IPS-15b (cell line): ENCODE data around the gene KCNQ5.
"Not testable (repeated sequence)": the region's sequence is repeated elsewhere in the genome, so short reads cannot be mapped to it uniquely, and the experiment has no call there.

ENCODE experiments used
- H3K27me3 ChIP-seq: one replicate; pipeline ENCODE4 v1.6.1; 2013; ENCODE audit warnings: low read length; ENCODE audit not compliant: control insufficient read depth, insufficient read depth
- H3K36me3 ChIP-seq: one replicate; pipeline ENCODE4 v1.6.1; 2013; ENCODE audit warnings: low read length; ENCODE audit not compliant: control insufficient read depth, insufficient read depth
- H3K4me1 ChIP-seq: one replicate; pipeline ENCODE4 v1.6.1; 2013; ENCODE audit warnings: mild to moderate bottlenecking, low read length; ENCODE audit not compliant: control insufficient read depth, insufficient read depth
- H3K4me3 ChIP-seq: one replicate; pipeline ENCODE4 v1.5.1; 2013; ENCODE audit warnings: low read depth, low read length
- H3K9ac ChIP-seq: one replicate; pipeline ENCODE4 v1.6.1; 2013; ENCODE audit warnings: low read depth, mild to moderate bottlenecking, low read length
- H3K9me3 ChIP-seq: one replicate; pipeline ENCODE4 v1.6.1; 2013; ENCODE audit warnings: mild to moderate bottlenecking, low read length; ENCODE audit not compliant: control insufficient read depth, insufficient read depth

KCNQ5 gene

GRCh38 chr6:73174646-73175045 lies 552.8 kb downstream of the KCNQ5 start:
- H3K9me3 ChIP-seq = no peaks in the 10 kb centered on the region
- no peaks in the 10 kb centered on the region for H3K36me3 ChIP-seq
- no peaks in the 10 kb centered on the region for H3K4me1 ChIP-seq
- H3K9ac ChIP-seq = no peak overlapping the region
- H3K27me3 ChIP-seq = no peaks in the 10 kb centered on the region
- no peak overlapping the region for H3K4me3 ChIP-seq

GRCh38 chr6:73176057-73176456 lies 554.2 kb downstream of the KCNQ5 start:
- H3K36me3 ChIP-seq = no peaks in the 10 kb centered on the region
- H3K9me3 ChIP-seq = no peaks in the 10 kb centered on the region
- H3K27me3 ChIP-seq = no peaks in the 10 kb centered on the region
- no peak overlapping the region for H3K9ac ChIP-seq
- H3K4me1 ChIP-seq = no peaks in the 10 kb centered on the region
- no peak overlapping the region for H3K4me3 ChIP-seq

- Histone ChIP-seq H3K4me3 (no peak overlapping the region), H3K4me1 (no peaks in the 10 kb centered on the region), H3K27me3 (no peaks in the 10 kb centered on the region), H3K9me3 (no peaks in the 10 kb centered on the region), H3K36me3 (no peaks in the 10 kb centered on the region), H3K9ac (no peak overlapping the region)
These were observed 555.5 kb downstream of the KCNQ5 start for GRCh38 chr6:73177221-73177944.

- H3K9ac ChIP-seq = no peak overlapping the region
- H3K9me3 ChIP-seq = no peaks in the 10 kb centered on the region
- no peaks in the 10 kb centered on the region for H3K36me3 ChIP-seq
- H3K4me1 ChIP-seq = no peaks in the 10 kb centered on the region
- no peak overlapping the region for H3K4me3 ChIP-seq
- no peaks in the 10 kb centered on the region for H3K27me3 ChIP-seq
These were observed 558.3 kb downstream of the KCNQ5 start for GRCh38 chr6:73180076-73180738.

GRCh38 chr6:73180763-73181619 lies 559.1 kb downstream of the KCNQ5 start:
- H3K9ac ChIP-seq = no peak overlapping the region
- H3K36me3 ChIP-seq = no peaks in the 10 kb centered on the region
- no peaks in the 10 kb centered on the region for H3K4me1 ChIP-seq
- no peaks in the 10 kb centered on the region for H3K27me3 ChIP-seq
- H3K4me3 ChIP-seq = no peak overlapping the region
- no peaks in the 10 kb centered on the region for H3K9me3 ChIP-seq

GRCh38 chr6:73182021-73182607 lies 560.2 kb downstream of the KCNQ5 start:
- H3K36me3 ChIP-seq = no peaks in the 10 kb centered on the region
- H3K9ac ChIP-seq = no peak overlapping the region
- H3K4me1 ChIP-seq = no peaks in the 10 kb centered on the region
- no peaks in the 10 kb centered on the region for H3K27me3 ChIP-seq
- no peaks in the 10 kb centered on the region for H3K9me3 ChIP-seq
- no peak overlapping the region for H3K4me3 ChIP-seq

- not testable (repeated sequence) for H3K4me3 ChIP-seq, H3K9me3 ChIP-seq, H3K36me3 ChIP-seq, H3K9ac ChIP-seq, H3K27me3 ChIP-seq, H3K4me1 ChIP-seq
These were observed 571.4 kb downstream of the KCNQ5 start for GRCh38 chr6:73193302-73193701.

- Histone ChIP-seq H3K9ac (no peak overlapping the region), H3K4me3 (no peak overlapping the region), H3K36me3 (no peaks in the 10 kb centered on the region), H3K4me1 (no peaks in the 10 kb centered on the region), H3K27me3 (no peaks in the 10 kb centered on the region), H3K9me3 (no peaks in the 10 kb centered on the region)
These were observed 572.9 kb downstream of the KCNQ5 start for GRCh38 chr6:73194744-73195143.

- Histone ChIP-seq H3K4me1 (peaks cover 5% of the 10 kb centered on the region), H3K9me3 (no peaks in the 10 kb centered on the region), H3K4me3 (no peak overlapping the region), H3K36me3 (no peaks in the 10 kb centered on the region), H3K9ac (no peak overlapping the region), H3K27me3 (no peaks in the 10 kb centered on the region)
These were observed 578.4 kb downstream of the KCNQ5 start for GRCh38 chr6:73200247-73200646.

GRCh38 chr6:73200735-73201134 lies 578.9 kb downstream of the KCNQ5 start:
- H3K9me3 ChIP-seq = no peaks in the 10 kb centered on the region
- no peak overlapping the region for H3K9ac ChIP-seq
- H3K4me3 ChIP-seq = no peak overlapping the region
- peaks cover 5% of the 10 kb centered on the region for H3K4me1 ChIP-seq
- no peaks in the 10 kb centered on the region for H3K36me3 ChIP-seq
- no peaks in the 10 kb centered on the region for H3K27me3 ChIP-seq

GRCh38 chr6:73203098-73203497 lies 581.2 kb downstream of the KCNQ5 start:
- no peaks in the 10 kb centered on the region for H3K27me3 ChIP-seq
- H3K4me3 ChIP-seq = no peak overlapping the region
- no peaks in the 10 kb centered on the region for H3K9me3 ChIP-seq
- peaks cover 5% of the 10 kb centered on the region for H3K4me1 ChIP-seq
- no peaks in the 10 kb centered on the region for H3K36me3 ChIP-seq
- H3K9ac ChIP-seq = no peak overlapping the region
